Cardiac fibroblast (primary cell): ENCODE data around the gene GALNT14.

Source experiments
- DNase-seq, 2 donors: peaks; one replicate each; pipeline versions ENCODE4 v3.0.0 to v3.0.0-alpha.2; 2010; ENCODE audit warnings: low read depth in 2 of 2
- H3K4me3 ChIP-seq, 2 donors: replicated peaks in 1 of 2; 1 replicate in 1 of 2; 2 replicates in 1 of 2; pipeline ENCODE4 v1.5.1; 2011; ENCODE audit warnings: low read depth in 2 of 2, low read length in 2 of 2, mild to moderate bottlenecking in 2 of 2, moderate library complexity in 1 of 2
- CTCF ChIP-seq: IDR thresholded peaks from one replicate; pipeline ENCODE4 v1.5.1; 2011; ENCODE audit warnings: low read depth, mild to moderate bottlenecking, low read length, inconsistent platforms

GALNT14 gene

DNA sequence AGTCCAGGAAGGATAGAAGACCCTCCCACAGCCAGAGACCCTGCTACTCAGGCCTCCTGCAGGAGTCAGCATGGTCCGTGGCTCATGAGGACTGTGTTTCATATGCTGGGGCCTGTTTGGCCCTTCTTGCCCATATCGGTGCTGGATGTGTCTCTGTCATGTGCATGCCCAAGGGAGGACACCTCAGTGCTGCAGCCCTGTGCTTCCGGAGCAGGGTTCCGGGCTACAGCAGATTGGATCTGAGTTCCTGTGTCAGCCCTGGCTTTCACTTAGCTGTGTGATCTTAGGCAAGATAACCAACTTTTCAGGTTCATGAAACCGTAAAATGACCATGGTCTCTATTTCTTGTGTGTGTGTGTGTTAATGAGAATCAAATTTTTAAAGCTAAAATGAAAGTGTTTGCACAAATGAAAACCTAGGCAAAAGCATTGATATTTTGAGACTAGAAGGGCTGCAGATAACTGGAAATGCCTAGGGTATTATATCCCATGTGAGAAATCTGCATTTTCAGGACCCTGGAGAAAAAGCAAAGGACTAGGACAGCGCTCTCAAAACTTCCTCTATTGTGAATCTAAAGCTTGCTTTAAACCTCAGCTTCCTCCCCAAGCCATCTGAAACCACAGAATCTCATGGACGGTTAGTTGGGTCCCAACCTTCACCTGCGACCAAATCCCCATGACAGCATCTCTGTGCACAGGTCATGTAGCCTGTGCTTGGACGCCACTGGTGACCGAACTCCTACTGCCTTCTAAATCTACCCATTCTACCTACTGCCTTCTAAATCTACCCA is 272.2 kb downstream of the GALNT14 start:
- no peak overlapping the region for H3K4me3 ChIP-seq
- no peak for DNase-seq
- TF ChIP-seq CTCF = no peak

- DNase-seq = no peak
- no peak for TF ChIP-seq CTCF
- no peak overlapping the region for H3K4me3 ChIP-seq
These were observed 273.0 kb downstream of the GALNT14 start for GRCh38 chr2:30865243-30865642.

DNA sequence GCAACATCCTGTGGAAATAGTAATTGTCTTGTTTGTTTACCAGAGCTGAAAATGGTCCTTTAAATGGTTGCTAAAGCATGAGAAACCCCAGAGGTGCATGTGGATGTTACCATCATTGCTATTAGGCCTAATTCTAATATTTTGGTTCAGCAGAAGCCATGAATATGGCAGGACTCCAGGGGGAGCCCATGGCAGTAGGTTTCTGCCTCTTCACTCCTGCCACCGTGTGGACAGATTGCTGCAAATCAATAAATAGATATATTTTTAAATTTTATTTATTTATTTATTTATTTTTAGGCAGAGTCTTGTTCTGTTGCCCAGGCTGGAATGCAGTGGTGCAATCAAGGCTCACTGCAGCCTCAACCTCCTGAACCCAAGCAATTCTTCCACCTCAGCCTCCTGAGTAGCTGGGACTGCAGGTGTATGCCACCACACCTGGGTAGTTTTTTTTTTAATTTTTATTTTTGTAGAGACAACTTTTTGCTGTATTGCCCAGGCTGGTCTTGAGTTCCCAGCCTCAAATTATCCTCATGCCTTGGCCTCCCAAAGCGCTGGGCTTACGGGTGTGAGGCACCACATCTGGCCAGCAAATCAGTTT is 276.1 kb downstream of the GALNT14 start:
- H3K4me3 ChIP-seq = no peak overlapping the region
- DNase-seq = peak; percentile 70 to 75
- TF ChIP-seq CTCF = peak; percentile 58

GRCh38 chr2:30860726-30861125 is 277.5 kb downstream of the GALNT14 start:
- no peak for TF ChIP-seq CTCF
- no peak overlapping the region for H3K4me3 ChIP-seq
- DNase-seq = no peak
